LNCaP clone FGC (cell line): ENCODE data around the gene MAPRE2.

Experiments
- DNase-seq: peaks from one replicate; pipeline ENCODE4 v3.0.0-alpha.2; 2011; ENCODE audit warnings: low read depth
- H3K4me3 ChIP-seq: 2 replicates; pipeline ENCODE4 v1.5.1; 2011; ENCODE audit warnings: mild to moderate bottlenecking, low read depth, low read length, control low read depth
- CTCF ChIP-seq: IDR thresholded peaks from 2 replicates; pipeline ENCODE4 v1.5.1; 2012; ENCODE audit warnings: mild to moderate bottlenecking; ENCODE audit not compliant: control insufficient read depth, insufficient read depth; ENCODE audit errors: extremely low read depth

MAPRE2 gene

GRCh38 chr18:35050028-35050546 lies 8.9 kb downstream of the MAPRE2 start:
- no peak overlapping the region for H3K4me3 ChIP-seq
- no peak for TF ChIP-seq CTCF
- no peak for DNase-seq

GRCh38 chr18:35050705-35051195 lies 9.5 kb downstream of the MAPRE2 start:
- no peak for TF ChIP-seq CTCF
- no peak overlapping the region for H3K4me3 ChIP-seq
- no peak for DNase-seq

GRCh38 chr18:35051641-35052377 lies 10.6 kb downstream of the MAPRE2 start:
- no peak overlapping the region for H3K4me3 ChIP-seq
- TF ChIP-seq CTCF, result no peak
- no peak for DNase-seq

- no peak overlapping the region for H3K4me3 ChIP-seq
- no peak for DNase-seq
- no peak for TF ChIP-seq CTCF
These were observed 13.2 kb downstream of the MAPRE2 start for GRCh38 chr18:35054401-35054800.

- no peak overlapping the region for H3K4me3 ChIP-seq
- TF ChIP-seq CTCF, result no peak
- no peak for DNase-seq
These were observed 13.9 kb downstream of the MAPRE2 start for GRCh38 chr18:35055105-35055504.

- TF ChIP-seq CTCF, result no peak
- no peak for DNase-seq
- H3K4me3 ChIP-seq, result no peak overlapping the region
These were observed 14.5 kb downstream of the MAPRE2 start for GRCh38 chr18:35055726-35056125.
